Measurements from ENCODE around the gene RNF224. TPM values are rescaled to one million over a fixed set of nuclear protein-coding genes. Genes with fewer than 3 reads are reported as not detected.

The RNF224 gene
- total and polyA plus RNA-seq, 2 of the 13 experiments (the other 11 are each of a cell fraction or from before 2014, with no cell fraction given): 0.09 TPM; not detected in 1

- TF ChIP-seq ZBTB46 (CRISPR knock-in tag; IDR thresholded peaks at IDR 0.05; ENCODE audit: borderline replicate concordance) (no peak), ZNF672 (CRISPR knock-in tag; IDR thresholded peaks at IDR 0.05) (no peak), REL (CRISPR knock-in tag; conservative IDR thresholded peaks at IDR 0.05) (no peak), FOXA3 (CRISPR knock-in tag; IDR thresholded peaks at IDR 0.05) (no peak), PRDM4 (CRISPR knock-in tag; IDR thresholded peaks at IDR 0.05; ENCODE audit: borderline replicate concordance) (no peak), ZNF629 (CRISPR knock-in tag; conservative IDR thresholded peaks at IDR 0.05) (no peak), DNMT1 (CRISPR knock-in tag; IDR thresholded peaks at IDR 0.05) (no peak), SNAI1 (CRISPR knock-in tag; IDR thresholded peaks at IDR 0.05; ENCODE audit: borderline replicate concordance) (peak; percentile 45; the same call in 1 of the 2 replicates), STAT6 (CRISPR knock-in tag; IDR thresholded peaks at IDR 0.05; ENCODE audit: borderline replicate concordance) (no peak), ARID3A (IDR thresholded peaks at IDR 0.05; ENCODE audit: low read depth, low read length) (no peak), ZNF274 (CRISPR knock-in tag; IDR thresholded peaks at IDR 0.05) (0 out of 2 replicates have a peak, but pooled peaks have one; percentile 11), SRF (IDR thresholded peaks at IDR 0.05; ENCODE audit: low read depth, low read length) (no peak), THAP9 (CRISPR knock-in tag; IDR thresholded peaks at IDR 0.05; ENCODE audit: borderline replicate concordance) (no peak), SKI (IDR thresholded peaks at IDR 0.05; ENCODE audit: partially characterized antibody) (no peak), CBX5 (CRISPR knock-in tag; IDR thresholded peaks at IDR 0.05; ENCODE audit: borderline replicate concordance) (no peak)
These were observed 29.0 kb upstream of the RNF224 start (continued) for GRCh38 chr9:137198051-137198901.
